Endothelial cell of umbilical vein (primary cell): ENCODE results near the gene WDTC1. TPM values are rescaled to one million over a fixed set of nuclear protein-coding genes. Genes with fewer than 3 reads are reported as not detected.

Experiments
- BruUV-seq: library from RNA; stranded (reverse); fragments of 400-500 nt; replicated peaks from 2 replicates; lab custom pipeline; 2021; lab: Mats Ljungman, UMichigan
- CTCF ChIA-PET: fragments of 300-600, 350-600 bp; sonication (Branson Sonifier 250); formaldehyde crosslinking; loops from one replicate; lab custom pipeline; 2021; ENCODE audit warnings: antibody characterized with exemption, inconsistent platforms; lab: Charles Lee
- POLR2A ChIA-PET: fragments of 300-600, 350-600 bp; sonication (Branson Sonifier 250); formaldehyde crosslinking; loops from one replicate; lab custom pipeline; 2021; ENCODE audit warnings: antibody characterized with exemption, inconsistent platforms; lab: Charles Lee
- DNase-seq: peaks from one replicate; pipeline ENCODE4 v3.0.0-alpha.2; 2011; ENCODE audit warnings: low read depth, low spot score
- FAIRE-seq: peaks from 2 replicates; lab custom pipeline; 2011; peaks lifted over from hg19 to GRCh38; lab: Jason Lieb, UNC
- H2AFZ ChIP-seq: 2 replicates; pipeline ENCODE4 v1.6.0; 2012; ENCODE audit warnings: low read depth, low read length, control low read depth, inconsistent platforms
- H3K27ac ChIP-seq: 2 replicates; pipeline ENCODE4 v1.5.1; 2011; ENCODE audit warnings: low read depth, mild to moderate bottlenecking, control low read depth, low read length, moderate library complexity; ENCODE audit not compliant: insufficient read depth
- H3K27me3 ChIP-seq, 2 experiments: 2 replicates each; pipeline versions ENCODE4 v1.6.0 to v1.6.1; 2011; ENCODE audit warnings: low read length in 2 of 2, mixed read lengths in 1 of 2; ENCODE audit not compliant: control insufficient read depth in 2 of 2, insufficient read depth in 2 of 2
- H3K36me3 ChIP-seq, 2 experiments: 2 replicates in 1 of 2; 3 replicates in 1 of 2; pipeline ENCODE4 v1.5.1; 2011; ENCODE audit warnings: low read length in 2 of 2, mild to moderate bottlenecking in 1 of 2, moderate library complexity in 1 of 2; ENCODE audit not compliant: control insufficient read depth in 2 of 2, insufficient read depth in 2 of 2; ENCODE audit errors: extremely low read depth in 1 of 2
- H3K4me1 ChIP-seq: 3 replicates; pipeline ENCODE4 v1.5.1; 2011; ENCODE audit warnings: mild to moderate bottlenecking, low read length; ENCODE audit not compliant: control insufficient read depth, insufficient read depth; ENCODE audit errors: extremely low read depth
- H3K4me2 ChIP-seq: 2 replicates; pipeline ENCODE4 v1.6.1; 2011; ENCODE audit warnings: low read length, control low read depth, mixed read lengths; ENCODE audit not compliant: insufficient read depth
- H3K4me3 ChIP-seq, 3 experiments: fragments of 200-600 bp in 1 of 3; sonication (generic), shearing (Covaris generic) in 1 of 3; replicated peaks in 1 of 3; 2 replicates each; pipeline ENCODE4 v1.5.1; 2011 to 2016; ENCODE audit warnings: control low read depth in 3 of 3, low read length in 3 of 3, mild to moderate bottlenecking in 2 of 3, inconsistent platforms in 1 of 3, low read depth in 1 of 3, moderate library complexity in 1 of 3; ENCODE audit not compliant: insufficient read depth in 1 of 3
- H3K79me2 ChIP-seq: 2 replicates; pipeline ENCODE4 v1.6.0; 2012; ENCODE audit warnings: low read length, inconsistent platforms; ENCODE audit not compliant: control insufficient read depth, insufficient read depth
- H3K9ac ChIP-seq: replicated peaks from 2 replicates; pipeline ENCODE3; 2011; ENCODE audit warnings: low read length, control low read depth; ENCODE audit not compliant: insufficient read depth; ENCODE audit errors: extremely low read depth
- H3K9me1 ChIP-seq: replicated peaks from 3 replicates; pipeline ENCODE4 v1.6.0; 2011; ENCODE audit warnings: mild to moderate bottlenecking, low read length; ENCODE audit not compliant: control insufficient read depth, insufficient read depth; ENCODE audit errors: extremely low read depth
- H3K9me3 ChIP-seq: replicated peaks from 2 replicates; pipeline ENCODE4 v1.5.1; 2012; ENCODE audit warnings: low read length, inconsistent platforms; ENCODE audit not compliant: control insufficient read depth, insufficient read depth
- H4K20me1 ChIP-seq: replicated peaks from 2 replicates; pipeline ENCODE3; 2011; ENCODE audit warnings: mild to moderate bottlenecking, low read length; ENCODE audit not compliant: control insufficient read depth, insufficient read depth; ENCODE audit errors: extremely low read depth
- CTCF ChIP-seq, 2 donors: IDR thresholded peaks; 1 replicate in 1 of 2; 2 replicates in 1 of 2; pipeline ENCODE4 v1.5.1; 2011; ENCODE audit warnings: low read length in 2 of 2, mild to moderate bottlenecking in 2 of 2, moderate library complexity in 2 of 2, control low read depth in 1 of 2, inconsistent platforms in 1 of 2, low read depth in 1 of 2; ENCODE audit not compliant: insufficient read depth in 1 of 2; ENCODE audit errors: extremely low read depth in 1 of 2
- EZH2 ChIP-seq: IDR thresholded peaks from 2 replicates; pipeline ENCODE4 v1.6.1; 2012; ENCODE audit warnings: borderline replicate concordance, low read depth, mild to moderate bottlenecking, moderate library complexity, low read length, inconsistent platforms; ENCODE audit not compliant: severe bottlenecking
- FOS ChIP-seq: IDR thresholded peaks from 2 replicates; pipeline ENCODE4 v1.6.1; 2011; ENCODE audit warnings: mild to moderate bottlenecking, low read length, moderate library complexity, borderline replicate concordance; ENCODE audit not compliant: insufficient read depth
- GATA2 ChIP-seq: IDR thresholded peaks from 2 replicates; pipeline ENCODE4 v1.7.0; 2011; ENCODE audit warnings: low read depth, mild to moderate bottlenecking, moderate library complexity, mixed read lengths, low read length; ENCODE audit not compliant: insufficient read length, insufficient read depth
- JUN ChIP-seq: IDR thresholded peaks from 2 replicates; pipeline ENCODE4 v1.6.1; 2011; ENCODE audit warnings: borderline replicate concordance, low read depth; ENCODE audit not compliant: insufficient read length, insufficient read depth
- MYC ChIP-seq: IDR thresholded peaks from one replicate; pipeline ENCODE4 v1.6.1; 2011; ENCODE audit warnings: mild to moderate bottlenecking, low read depth, low read length
- POLR2A ChIP-seq: IDR thresholded peaks from 2 replicates; pipeline ENCODE4 v1.6.1; 2012; ENCODE audit warnings: low read depth, mild to moderate bottlenecking, control low read depth, low read length
- POLR2AphosphoS5 ChIP-seq: IDR thresholded peaks from 2 replicates; pipeline ENCODE4 v1.6.1; 2012; ENCODE audit warnings: low read depth, mild to moderate bottlenecking, control low read depth, low read length, moderate library complexity; ENCODE audit not compliant: insufficient read depth
- dilution Hi-C: fragments of 300-500 bp; cut with MboI; formaldehyde crosslinking; loops from one replicate; pipeline ENCODE4 v1.15.0; 2019; ENCODE audit warnings: low sequenced_read_pairs; ENCODE audit not compliant: extremely low pct_ligation_motif_present
- intact Hi-C: fragments of 100-400 bp; cut with micrococcal nuclease; formaldehyde crosslinking; loops from one replicate; pipeline ENCODE4 v1.10.0; 2022
- polyA plus RNA-seq, 4 experiments: library from polyadenylated mRNA; depleted of rRNA in 3 of 4; stranded (reverse) in 3 of 4; unstranded in 1 of 4; fragments of >200 nt; gene quantifications; 2 replicates each; pipeline versions ENCODE4 v1.2.1 to v1.2.3, GENCODE V29; 2011 to 2012; ENCODE audit warnings: missing spikeins in 1 of 4
- total RNA-seq: library from RNA; stranded (reverse); gene quantifications from 2 replicates; pipeline ENCODE4 v1.2.3, GENCODE V29; 2021
- TF ChIP-seq, protein P1 (sequence below): IDR thresholded peaks from 2 replicates; pipeline ENCODE4 v1.6.1; 2011; ENCODE audit not compliant: insufficient read depth, insufficient read length

WDTC1 gene
- total and polyA plus RNA-seq, 2 donors (not counting 3 experiments of a cell fraction or from before 2014, with no cell fraction given), result 15.4 to 27.6 TPM

DNA sequence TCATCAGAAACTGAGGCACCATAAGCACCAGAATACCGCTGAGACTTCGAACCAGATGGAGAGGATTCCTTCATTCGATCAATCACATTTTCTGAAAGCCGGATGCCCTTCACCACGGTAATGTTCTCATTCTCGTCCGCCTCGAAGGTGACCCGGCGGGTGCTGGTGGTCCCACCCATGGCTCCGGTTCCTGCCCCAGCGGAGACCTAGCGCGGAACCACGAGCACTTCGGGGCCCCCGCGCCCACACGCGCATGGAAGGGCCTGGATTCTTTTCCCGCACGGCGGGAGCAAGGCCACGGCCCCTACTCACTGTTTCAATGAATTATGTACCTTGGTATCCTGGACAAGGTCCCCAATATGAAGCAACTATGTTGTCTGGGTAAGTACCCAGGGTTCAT lies 33.1 kb upstream of the WDTC1 start:
- CTCF ChIA-PET, result interaction anchor here (0.7 to 2.0 kb wide), 7 partner anchors 9 to 442 kb away, joined by 3 to 5 read pairs (median 4); no protein-coding TSS in a partner anchor
- BruUV-seq, result no TSS peak
- no peak overlapping the region for H3K9ac ChIP-seq

More for the DNA sequence above, 33.1 kb upstream of the WDTC1 start:
- DNase-seq (no peak), FAIRE-seq (no peak)
- Histone ChIP-seq H3K79me2 (no peaks in the 10 kb centered on the region), H3K9me3 (no peaks in the 10 kb centered on the region), H3K4me2 (no peak overlapping the region), H3K27ac (no peak overlapping the region), H3K27me3 (peaks cover 0 to 4% of the 10 kb centered on the region in 2 experiments), H3K4me3 (no peak overlapping the region), H3K9me1 (no peaks in the 10 kb centered on the region), H3K4me1 (no peaks in the 10 kb centered on the region), H2AFZ (no peak overlapping the region), H4K20me1 (no peaks in the 10 kb centered on the region), H3K36me3 (no peaks in the 10 kb centered on the region)
- intact Hi-C loops (no loop called here), dilution Hi-C loops (no loop called here)
- TF ChIP-seq POLR2AphosphoS5, result no peak
- TF ChIP-seq FOS, result no peak
- TF ChIP-seq, protein P1, sequence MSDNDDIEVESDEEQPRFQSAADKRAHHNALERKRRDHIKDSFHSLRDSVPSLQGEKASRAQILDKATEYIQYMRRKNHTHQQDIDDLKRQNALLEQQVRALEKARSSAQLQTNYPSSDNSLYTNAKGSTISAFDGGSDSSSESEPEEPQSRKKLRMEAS, result no peak
- no peak for TF ChIP-seq POLR2A
- no peak for TF ChIP-seq CTCF (IDR thresholded peaks at IDR 0.05; ENCODE audit: extremely low read depth in 1 of 2, insufficient read depth in 1 of 2, low read depth in 1 of 2, low read length in 2 of 2)
- no peak for TF ChIP-seq GATA2
- TF ChIP-seq EZH2, result no peak
- TF ChIP-seq JUN, result no peak
- no peak for TF ChIP-seq MYC
- POLR2A ChIA-PET, result no interaction called here
